A549 (cell line): ENCODE data around the gene PSMD6.

Source experiments
- CEBPB ChIP-seq, 2 experiments: fragments of >200 bp in 1 of 2; sonication (Bioruptor Twin) in 1 of 2; formaldehyde crosslinking in 1 of 2; IDR thresholded peaks; 2 replicates each; pipeline ENCODE4 v1.6.1; 2012 to 2016
- CHD2 ChIP-seq: fragments of 150-350 bp; IDR thresholded peaks from 2 replicates; pipeline ENCODE4 v1.6.1; 2014; ENCODE audit warnings: low read length; ENCODE audit not compliant: partially characterized antibody
- CHD4 ChIP-seq: fragments of 200-600 bp; sonication (generic); IDR thresholded peaks from 2 replicates; pipeline ENCODE4 v1.6.1; 2016; ENCODE audit warnings: antibody characterized with exemption, mild to moderate bottlenecking, borderline replicate concordance
- CTCF ChIP-seq: fragments of >200 bp; sonication (Bioruptor Twin); formaldehyde crosslinking; IDR thresholded peaks from 3 replicates; pipeline ENCODE4 v1.5.1; 2016
- ELK1 ChIP-seq: fragments of 150-350 bp; IDR thresholded peaks from 2 replicates; pipeline ENCODE4 v1.6.1; 2014; ENCODE audit warnings: low read depth, mild to moderate bottlenecking, low read length
- EP300 ChIP-seq, 2 experiments: fragments of >200 bp; sonication (Bioruptor Twin); formaldehyde crosslinking; IDR thresholded peaks; 2 replicates in 1 of 2; 3 replicates in 1 of 2; pipeline ENCODE4 v1.6.1; 2016 to 2017
- GATA3 ChIP-seq: IDR thresholded peaks from 2 replicates; pipeline ENCODE4 v1.6.1; 2012; ENCODE audit warnings: borderline replicate concordance
- HDAC2 ChIP-seq: fragments of 200-600 bp; sonication (generic); IDR thresholded peaks from 2 replicates; pipeline ENCODE4 v1.6.1; 2016
- MAX ChIP-seq: IDR thresholded peaks from 2 replicates; pipeline ENCODE4 v1.6.1; 2012
- MAZ ChIP-seq: fragments of 150-350 bp; IDR thresholded peaks from 2 replicates; pipeline ENCODE4 v1.6.1; 2014; ENCODE audit warnings: antibody characterized with exemption, low read depth, low read length, borderline replicate concordance
- PBX3 ChIP-seq: IDR thresholded peaks from 2 replicates; pipeline ENCODE4 v1.6.1; 2012
- POLR2A ChIP-seq: IDR thresholded peaks from 2 replicates; pipeline ENCODE4 v1.6.1; 2012; ENCODE audit warnings: mild to moderate bottlenecking, low read length
- RAD21 ChIP-seq, 2 experiments: fragments of >200 bp in 1 of 2; sonication (Bioruptor Twin) in 1 of 2; formaldehyde crosslinking in 1 of 2; IDR thresholded peaks in 1 of 2; conservative IDR thresholded peaks in 1 of 2; 2 replicates in 1 of 2; 3 replicates in 1 of 2; pipeline ENCODE4 v1.6.1; 2012 to 2018; ENCODE audit warnings: inconsistent platforms in 1 of 2
- REST ChIP-seq: fragments of 200-600 bp; sonication (generic); IDR thresholded peaks from 2 replicates; pipeline ENCODE4 v1.6.1; 2016; ENCODE audit warnings: antibody characterized with exemption, mild to moderate bottlenecking, moderate library complexity

GRCh38 chr3:64070704-64071103, 47.4 kb upstream of the PSMD6 start:
- TF ChIP-seq PBX3 (no peak), CTCF (no peak), POLR2A (no peak), EP300 (IDR thresholded peaks at IDR 0.05) (no peak), REST (no peak), ELK1 (no peak), CHD2 (no peak), RAD21 (conservative IDR thresholded peaks at IDR 0.05 in 1 of 2, IDR thresholded peaks at IDR 0.05 in 1 of 2) (no peak), HDAC2 (no peak), MAX (no peak), CEBPB (IDR thresholded peaks at IDR 0.05) (no peak), MAZ (no peak), CHD4 (no peak), GATA3 (no peak)
